Measurements from ENCODE around the gene DNM1L. TPM values are rescaled to one million over a fixed set of nuclear protein-coding genes. Genes with fewer than 3 reads are reported as not detected.

Gene DNM1L
- total RNA-seq, 2 experiments from 2014 or later = 56.9 to 68.3 TPM

GRCh38 chr12:32681272-32681671 is 2.2 kb downstream of the DNM1L start:
- ATAC-seq (no peak), DNase-seq (no peak)
- TF ChIP-seq, protein P1, sequence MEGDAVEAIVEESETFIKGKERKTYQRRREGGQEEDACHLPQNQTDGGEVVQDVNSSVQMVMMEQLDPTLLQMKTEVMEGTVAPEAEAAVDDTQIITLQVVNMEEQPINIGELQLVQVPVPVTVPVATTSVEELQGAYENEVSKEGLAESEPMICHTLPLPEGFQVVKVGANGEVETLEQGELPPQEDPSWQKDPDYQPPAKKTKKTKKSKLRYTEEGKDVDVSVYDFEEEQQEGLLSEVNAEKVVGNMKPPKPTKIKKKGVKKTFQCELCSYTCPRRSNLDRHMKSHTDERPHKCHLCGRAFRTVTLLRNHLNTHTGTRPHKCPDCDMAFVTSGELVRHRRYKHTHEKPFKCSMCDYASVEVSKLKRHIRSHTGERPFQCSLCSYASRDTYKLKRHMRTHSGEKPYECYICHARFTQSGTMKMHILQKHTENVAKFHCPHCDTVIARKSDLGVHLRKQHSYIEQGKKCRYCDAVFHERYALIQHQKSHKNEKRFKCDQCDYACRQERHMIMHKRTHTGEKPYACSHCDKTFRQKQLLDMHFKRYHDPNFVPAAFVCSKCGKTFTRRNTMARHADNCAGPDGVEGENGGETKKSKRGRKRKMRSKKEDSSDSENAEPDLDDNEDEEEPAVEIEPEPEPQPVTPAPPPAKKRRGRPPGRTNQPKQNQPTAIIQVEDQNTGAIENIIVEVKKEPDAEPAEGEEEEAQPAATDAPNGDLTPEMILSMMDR (IDR thresholded peaks at IDR 0.05) = no peak
- Mint-ChIP-seq H3K4me3 (peak overlapping the region; percentile 15), H3K36me3 (ENCODE audit: low read depth) (peaks cover 22% of the 10 kb centered on the region), H3K27ac (no peak overlapping the region), H3K27me3 (no peaks in the 10 kb centered on the region), H3K9me3 (no peaks in the 10 kb centered on the region), H3K4me1 (ENCODE audit: low read depth) (peaks cover 23% of the 10 kb centered on the region)
- intact Hi-C loops (cut with micrococcal nuclease) = no loop called here
- CTCF ChIA-PET = interaction anchor here (0.8 kb wide), 2 partner anchors 25 to 74 kb away, joined by 3 read pairs; partner anchors contain the start of gene YARS2
- POLR2A ChIA-PET = interaction anchor here (1.4 kb wide), 1 partner anchor 16 kb away, joined by 3 read pairs; no protein-coding TSS in a partner anchor

DNA sequence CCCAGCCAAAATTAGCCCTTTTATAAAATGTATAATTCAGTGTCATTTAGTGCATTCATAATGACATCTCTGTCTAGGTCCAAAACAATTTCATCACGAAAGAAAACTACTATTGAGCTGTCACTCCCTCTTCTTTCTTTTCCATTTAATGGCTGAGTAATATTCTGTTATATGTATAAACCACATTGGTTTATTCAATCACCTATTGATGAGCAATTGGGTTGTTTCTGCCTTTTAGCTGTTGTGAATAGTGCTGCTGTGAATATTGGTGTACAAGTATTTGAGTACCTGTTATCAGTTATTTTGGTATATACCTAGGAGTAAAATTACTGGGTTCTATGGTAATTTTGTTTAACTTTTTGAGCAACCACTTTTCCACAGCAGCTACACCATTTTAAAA is 7.2 kb downstream of the DNM1L start:
- Mint-ChIP-seq H3K36me3 (ENCODE audit: low read depth) (peaks cover 37% of the 10 kb centered on the region), H3K27me3 (no peaks in the 10 kb centered on the region), H3K4me3 (no peak overlapping the region), H3K4me1 (ENCODE audit: low read depth) (peaks cover 37% of the 10 kb centered on the region), H3K9me3 (no peaks in the 10 kb centered on the region), H3K27ac (no peak overlapping the region)
- TF ChIP-seq, protein P1 (IDR thresholded peaks at IDR 0.05) = no peak
- ATAC-seq (no peak), DNase-seq (no peak)
- ChIA-PET CTCF (interaction anchor here (1.0 kb wide), 1 partner anchor 70 kb away, joined by 5 read pairs; the partner anchor contains the start of gene YARS2), POLR2A (no interaction called here)
- intact Hi-C loops (cut with micrococcal nuclease) = no loop called here

- ATAC-seq = no peak
- Mint-ChIP-seq H3K4me1 (ENCODE audit: low read depth) (peaks cover 42% of the 10 kb centered on the region), H3K27ac (no peak overlapping the region), H3K4me3 (no peak overlapping the region), H3K27me3 (no peaks in the 10 kb centered on the region), H3K36me3 (ENCODE audit: low read depth) (peaks cover 34% of the 10 kb centered on the region), H3K9me3 (no peaks in the 10 kb centered on the region)
- CTCF ChIA-PET = no interaction called here
- no peak for DNase-seq
- POLR2A ChIA-PET = no interaction called here
- TF ChIP-seq, protein P1 (IDR thresholded peaks at IDR 0.05) = no peak
- intact Hi-C loops (cut with micrococcal nuclease) = no loop called here
These were observed 9.7 kb downstream of the DNM1L start for GRCh38 chr12:32688786-32689185.

DNA sequence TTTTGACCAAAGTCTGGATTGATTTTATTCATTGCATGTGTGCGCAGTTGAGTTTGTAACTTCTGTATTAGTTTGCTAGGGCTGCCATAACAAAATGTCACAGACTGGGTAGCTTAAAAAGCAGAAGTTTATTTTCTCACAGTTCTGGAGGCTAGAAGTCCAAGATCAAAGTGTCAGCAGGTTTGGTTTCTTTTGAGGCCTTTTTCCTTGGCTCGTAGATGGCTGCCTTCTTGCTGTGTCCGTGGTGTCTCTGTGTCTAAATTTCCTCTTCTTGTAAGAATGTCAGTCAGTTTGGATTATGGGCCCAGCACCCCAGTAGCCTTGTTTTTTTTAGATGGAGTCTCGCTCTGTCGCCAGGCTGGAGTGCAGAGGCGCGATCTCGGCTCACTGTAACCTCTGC is 11.8 kb downstream of the DNM1L start:
- ATAC-seq = no peak
- Mint-ChIP-seq H3K27ac (no peak overlapping the region), H3K9me3 (no peaks in the 10 kb centered on the region), H3K4me1 (ENCODE audit: low read depth) (peaks cover 42% of the 10 kb centered on the region), H3K36me3 (ENCODE audit: low read depth) (peaks cover 30% of the 10 kb centered on the region), H3K27me3 (no peaks in the 10 kb centered on the region), H3K4me3 (no peak overlapping the region)
- POLR2A ChIA-PET = no interaction called here
- no peak for DNase-seq
- intact Hi-C loops (cut with micrococcal nuclease) = no loop called here
- CTCF ChIA-PET = interaction anchor here (1.0 kb wide), 1 partner anchor 64 kb away, joined by 5 read pairs; no protein-coding TSS in a partner anchor
- TF ChIP-seq, protein P1 (IDR thresholded peaks at IDR 0.05) = no peak

DNA sequence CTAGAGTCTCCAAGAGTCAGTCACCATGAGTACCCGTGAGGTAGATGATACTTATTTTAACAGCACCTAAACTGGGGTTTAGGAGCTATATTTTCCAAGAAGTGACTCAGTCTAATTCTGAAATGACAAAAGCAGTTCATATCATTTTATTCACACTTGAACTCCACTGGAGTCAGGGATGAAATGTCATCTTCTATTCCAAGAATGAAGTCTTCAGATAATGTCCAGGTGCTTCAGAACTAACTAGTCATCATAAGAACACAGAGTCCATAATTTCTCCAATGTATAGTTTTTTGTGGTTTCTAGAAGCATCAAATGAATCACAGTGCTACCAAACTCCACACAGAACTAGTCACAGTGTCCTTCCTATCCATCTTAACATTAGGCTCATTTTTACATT is 13.3 kb downstream of the DNM1L start:
- intact Hi-C loops (cut with micrococcal nuclease) = no loop called here
- Mint-ChIP-seq H3K4me3 (no peak overlapping the region), H3K27me3 (no peaks in the 10 kb centered on the region), H3K36me3 (ENCODE audit: low read depth) (peaks cover 24% of the 10 kb centered on the region), H3K9me3 (no peaks in the 10 kb centered on the region), H3K4me1 (ENCODE audit: low read depth) (peaks cover 36% of the 10 kb centered on the region), H3K27ac (no peak overlapping the region)
- CTCF ChIA-PET = no interaction called here
- TF ChIP-seq, protein P1 (IDR thresholded peaks at IDR 0.05) = no peak
- peak; percentile 66 for ATAC-seq
- DNase-seq = no peak
- POLR2A ChIA-PET = no interaction called here
